HT1080 (cell line): Measurements from ENCODE around the gene WDR3. TPM values are rescaled to one million over a fixed set of nuclear protein-coding genes. Genes with fewer than 3 reads are reported as not detected.
"Not testable (repeated sequence)": the region's sequence is repeated elsewhere in the genome, so short reads cannot be mapped to it uniquely, and the experiment has no call there.

ENCODE experiments used
- DNase-seq: peaks from one replicate; pipeline ENCODE4 v3.0.0-alpha.2; 2015; ENCODE audit warnings: low read depth
- polyA plus RNA-seq, 2 experiments: library from polyadenylated mRNA; depleted of rRNA; stranded (reverse); fragments of >200 nt; gene quantifications; 2 replicates each; pipeline ENCODE4 v1.2.3, GENCODE V29; 2015
- total RNA-seq: library from RNA; depleted of rRNA; stranded (reverse); fragments of >200 nt; shearing (Covaris generic); gene quantifications from 2 replicates; pipeline ENCODE4 v1.2.3, GENCODE V29; 2014; rRNA removed

Gene WDR3
- 67.0 and 90.8 TPM in 2 replicates for total RNA-seq
- 37.0 and 59.3 TPM in 2 replicates for polyA plus RNA-seq (2015; cell fraction: cytosol; rRNA removed)
- 141 and 142 TPM in 2 replicates for polyA plus RNA-seq (2015; cell fraction: nucleus; rRNA removed)

GRCh38 chr1:117929343-117930172 lies at the start of gene WDR3, which contains the start of gene GDAP2:
Gene WDR3, plus strand, starts transcription at chr1:117929739. Its CDS starts 3,581 bp downstream, at chr1:117933320.
Gene GDAP2, minus strand, starts transcription at chr1:117929621. Its CDS starts 9,264 bp downstream, at chr1:117920357.
- DNase-seq: peak; percentile 96

DNA sequence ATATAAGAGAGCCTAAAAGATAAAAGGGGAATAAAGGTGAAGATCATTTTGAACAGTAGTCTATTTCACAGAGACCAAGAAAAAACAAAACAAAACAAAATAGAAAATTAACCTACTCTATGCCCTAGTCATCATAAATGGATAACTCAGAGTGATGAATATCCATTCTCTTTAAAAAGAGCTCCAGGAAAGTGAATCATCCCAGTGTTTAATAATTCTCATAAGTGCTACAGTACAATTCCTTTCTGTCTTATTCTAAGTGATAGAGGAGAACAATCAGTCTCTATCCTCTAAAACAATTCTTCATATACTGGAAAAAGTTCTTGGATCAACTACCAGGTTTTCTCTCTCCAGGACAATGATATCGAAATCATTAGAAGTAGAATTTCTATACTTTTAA lies 45.9 kb upstream of the WDR3 start:
- no peak for DNase-seq

DNA sequence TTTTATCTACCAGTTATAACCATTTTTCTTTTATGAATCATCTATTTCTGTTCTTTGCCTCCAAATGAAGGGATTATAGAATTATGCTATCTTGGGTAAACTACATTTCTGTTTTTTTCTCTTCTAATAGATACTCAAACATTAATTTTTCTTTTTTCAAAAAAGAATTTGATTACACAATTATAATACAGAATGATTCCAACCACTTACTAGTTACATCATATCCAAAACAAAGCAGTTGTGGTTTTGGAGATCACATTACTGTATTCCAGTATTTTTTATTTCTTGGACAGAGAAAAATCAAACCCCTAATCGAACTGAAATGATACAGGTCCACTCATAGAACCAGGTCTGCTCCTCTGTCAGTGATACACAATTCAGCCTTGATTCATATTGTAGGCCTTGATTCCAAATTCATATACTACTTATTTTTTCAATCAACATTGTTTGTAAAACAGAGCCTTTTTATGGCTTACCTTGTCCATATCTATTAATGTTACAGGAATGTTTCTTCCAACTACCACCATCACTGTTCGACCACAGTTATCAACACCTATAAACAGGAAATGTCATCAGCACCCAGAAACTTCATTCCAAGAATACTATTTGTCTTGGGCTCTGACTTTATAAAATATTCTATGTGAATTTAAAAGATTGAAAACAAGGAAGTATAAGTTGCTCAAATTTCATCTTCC lies 43.3 kb upstream of the WDR3 start:
- peak; percentile 3 for DNase-seq

- no peak for DNase-seq
Measured at GRCh38 chr1:117890452-117890851, 39.1 kb upstream of the WDR3 start.

DNA sequence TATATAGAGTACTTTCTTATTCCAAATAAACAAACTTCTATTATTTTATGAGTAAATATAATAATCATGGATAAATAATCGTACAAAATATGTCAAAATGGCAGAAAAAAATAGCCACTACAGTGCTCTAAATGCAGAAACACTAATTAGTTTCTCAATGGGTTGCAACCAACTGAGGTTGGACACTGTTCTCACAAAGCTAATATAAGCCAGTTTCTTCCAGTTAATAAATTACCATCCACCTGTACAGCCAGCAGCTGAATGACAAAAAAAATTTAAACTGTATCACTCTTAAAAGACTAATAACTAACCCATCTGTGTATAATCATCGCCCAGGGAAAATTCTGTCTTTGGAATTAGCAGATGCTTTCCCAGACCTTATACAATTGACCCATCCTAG lies 37.0 kb upstream of the WDR3 start:
- DNase-seq: no peak

- no peak for DNase-seq
Measured at GRCh38 chr1:117894078-117894477, 35.5 kb upstream of the WDR3 start.

DNA sequence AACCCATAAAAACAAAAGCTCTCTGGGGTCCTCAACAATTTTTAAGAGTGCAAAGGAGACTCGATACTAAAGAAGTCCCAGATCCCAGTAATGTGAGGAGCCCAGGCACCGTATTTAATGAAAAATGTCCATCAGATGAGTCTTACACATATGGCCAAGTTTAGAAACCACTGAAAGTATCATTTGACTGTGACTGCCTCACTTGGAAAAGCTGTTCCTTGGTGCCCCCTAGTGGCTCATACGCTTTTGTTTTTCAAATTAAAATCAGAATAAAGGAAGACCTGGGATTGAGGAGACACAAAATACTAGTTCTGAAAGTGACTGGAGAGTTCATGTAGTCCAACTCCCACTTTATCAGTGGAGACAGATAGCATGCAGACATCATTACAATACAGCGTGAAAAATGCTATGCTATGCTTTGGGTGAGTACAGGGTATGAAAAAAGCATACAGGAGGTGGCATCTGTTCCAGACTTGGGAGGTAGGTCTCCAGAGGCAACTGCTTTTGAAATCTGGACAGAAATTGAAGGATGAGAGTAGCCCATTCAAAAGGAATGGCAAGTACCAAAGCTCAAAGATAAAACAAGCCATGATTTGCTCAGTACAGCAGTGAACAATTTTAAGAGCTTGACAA lies 33.9 kb upstream of the WDR3 start:
- DNase-seq: peak; percentile 76

DNA sequence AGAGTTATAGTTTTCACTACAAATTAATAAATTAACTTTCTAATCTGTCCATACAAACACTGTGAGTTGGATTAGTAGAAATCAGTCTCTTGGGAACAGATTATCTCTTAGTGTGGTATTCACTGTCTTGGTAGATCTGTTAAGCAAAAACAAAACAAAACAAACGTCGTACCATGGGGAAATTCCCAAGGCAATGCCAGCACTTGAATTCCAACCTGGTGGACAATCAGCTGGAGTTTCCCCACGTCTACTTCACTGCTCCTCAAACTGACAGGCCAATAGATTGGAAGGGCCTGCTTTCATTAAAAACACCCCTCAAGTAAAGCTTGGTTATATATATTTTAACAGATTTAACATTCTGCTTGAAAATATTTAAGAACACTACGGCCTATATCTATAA lies 32.0 kb upstream of the WDR3 start:
- no peak for DNase-seq

DNA sequence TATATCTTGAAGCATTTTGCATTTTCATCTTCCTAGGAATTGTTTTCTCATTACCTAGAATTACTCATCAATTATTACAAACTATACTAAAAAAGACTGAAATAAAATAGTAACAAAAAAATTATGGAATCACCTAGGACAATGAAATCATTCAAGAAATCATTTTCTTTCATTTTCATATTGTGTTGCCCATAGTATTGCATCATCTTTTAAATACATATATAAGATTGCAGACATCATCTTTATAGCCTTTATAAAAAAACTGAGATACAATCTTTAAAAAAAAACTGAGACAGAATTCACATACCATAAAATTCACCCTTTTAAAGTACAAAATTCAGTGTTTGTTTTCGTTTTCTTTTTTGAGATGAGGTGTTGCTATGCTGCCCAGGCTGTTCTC lies 29.7 kb upstream of the WDR3 start:
- DNase-seq: no peak

- DNase-seq: no peak
Measured at GRCh38 chr1:117902944-117903343, 26.6 kb upstream of the WDR3 start.

DNA sequence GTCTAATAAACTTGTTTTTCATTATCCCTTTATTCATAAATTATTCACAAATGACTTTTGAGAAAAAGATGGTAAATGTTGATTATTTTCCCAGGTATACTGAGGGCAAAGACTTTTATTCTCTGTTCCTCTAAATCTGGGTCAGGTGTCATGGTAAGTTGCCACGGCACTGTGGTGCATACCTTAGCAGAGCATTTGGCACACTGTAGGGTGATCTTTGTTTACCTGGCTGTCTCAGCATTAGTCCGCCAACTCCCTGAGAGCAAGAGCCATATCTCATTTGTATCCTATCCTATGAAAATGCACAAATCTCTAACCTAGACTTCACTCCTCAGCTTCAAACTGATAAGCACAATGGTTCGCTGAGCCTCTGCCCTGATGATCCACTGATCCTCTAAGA lies 25.1 kb upstream of the WDR3 start:
- DNase-seq: no peak

- DNase-seq: no peak
Measured at GRCh38 chr1:117905019-117905418, 24.5 kb upstream of the WDR3 start.

- no peak for DNase-seq
Measured at GRCh38 chr1:117911051-117911450, 18.5 kb upstream of the WDR3 start.

DNA sequence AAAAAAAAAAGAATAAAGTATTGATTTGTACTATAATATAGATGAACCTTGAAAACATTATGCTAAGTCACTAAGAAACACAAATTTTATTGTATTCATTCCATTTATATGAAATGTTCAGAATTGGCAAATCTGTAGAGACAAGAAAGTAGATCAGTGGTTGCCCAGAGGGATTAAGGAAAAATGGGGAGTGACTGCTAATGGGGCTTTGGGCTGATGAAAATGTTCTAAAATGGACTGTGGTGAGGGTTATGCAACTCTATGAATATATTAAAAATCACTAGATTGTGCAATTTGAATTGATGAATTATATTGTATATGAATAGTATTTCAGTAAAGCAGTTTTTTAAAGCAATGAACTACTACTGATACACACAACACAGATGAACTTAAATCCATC lies 10.2 kb upstream of the WDR3 start:
- DNase-seq: no peak

DNA sequence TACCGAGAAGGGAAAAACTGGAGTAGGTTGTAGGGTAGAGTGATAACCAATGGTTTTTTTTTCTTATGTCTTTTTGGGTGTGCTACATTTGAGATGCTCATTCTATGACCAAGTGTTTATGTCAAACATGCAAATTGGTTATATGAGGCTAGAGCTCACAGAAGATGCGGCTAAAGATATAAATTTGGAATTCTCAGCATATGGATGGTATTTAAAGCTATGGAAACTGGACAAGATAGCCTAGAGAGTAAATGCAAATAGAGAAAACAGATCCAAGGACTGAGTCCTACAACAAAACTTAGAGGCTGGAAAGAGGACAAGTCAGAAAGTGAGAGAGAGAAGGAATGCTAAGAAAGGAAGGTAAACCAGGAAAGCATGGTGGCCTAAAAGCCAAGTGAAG lies 7.5 kb upstream of the WDR3 start:
- no peak for DNase-seq

DNA sequence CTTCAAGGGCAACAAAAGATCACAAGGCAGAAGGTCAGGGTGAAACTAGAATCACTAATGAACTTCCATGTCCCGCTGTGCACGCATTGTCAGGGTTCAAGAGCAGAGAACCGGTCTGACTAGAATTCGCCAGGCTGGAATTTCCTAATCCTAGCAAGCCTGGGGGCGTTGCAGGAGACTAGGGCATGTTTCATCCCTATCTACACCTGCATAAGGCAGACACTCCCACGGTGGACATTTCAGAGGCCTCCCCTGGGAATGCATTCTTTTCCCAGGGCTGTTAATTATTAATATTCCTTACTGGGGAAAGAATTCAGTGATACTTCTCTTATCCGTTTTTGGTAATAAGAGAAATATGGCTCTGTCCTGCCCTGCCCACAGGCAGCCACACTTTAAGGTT lies 6.8 kb upstream of the WDR3 start:
- DNase-seq: not testable (repeated sequence)

DNA sequence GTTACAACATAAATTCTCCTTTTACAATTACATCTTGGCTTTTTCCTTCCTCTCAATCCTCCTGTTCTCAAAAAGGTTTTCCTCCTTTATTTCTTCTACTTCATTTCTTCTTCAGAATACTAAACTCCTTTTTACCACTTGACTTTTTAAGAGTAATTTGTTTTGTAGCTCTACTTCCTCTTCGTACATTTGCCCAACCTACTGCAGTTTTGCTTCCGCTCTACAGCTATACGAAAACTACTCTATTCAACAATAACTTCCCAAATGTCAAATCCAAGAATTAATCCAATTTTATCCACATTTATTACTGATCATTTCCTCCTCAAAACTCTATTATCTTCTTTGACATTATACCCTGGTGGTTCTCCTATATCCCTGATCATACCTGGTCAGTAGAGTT lies 3.6 kb upstream of the WDR3 start:
- DNase-seq: no peak

GRCh38 chr1:117928881-117929342 lies 627 bp upstream of the WDR3 start:
- peak; percentile 66 for DNase-seq

GRCh38 chr1:117930173-117930447 lies 571 bp downstream of the WDR3 start:
- DNase-seq: no peak

DNA sequence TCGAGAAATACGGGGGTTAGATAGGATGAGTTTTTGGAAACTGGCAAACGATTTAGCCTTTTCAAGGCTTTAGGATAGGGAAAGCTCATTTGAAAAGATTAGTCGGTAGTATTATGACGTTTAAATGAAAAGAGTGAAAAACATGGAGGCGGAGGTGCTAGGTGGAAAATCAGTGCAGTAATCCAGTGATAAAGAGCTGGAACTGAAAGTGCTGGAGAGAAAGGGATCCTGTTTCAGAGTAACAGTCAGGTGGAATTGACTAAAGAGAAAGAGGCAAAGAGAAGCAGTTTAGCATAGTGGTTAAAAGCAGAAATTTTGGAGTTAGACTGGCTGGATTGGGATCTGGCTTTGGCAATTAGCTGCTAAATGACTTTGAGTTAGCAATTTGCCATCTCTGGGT lies 945 bp downstream of the WDR3 start:
- DNase-seq: no peak

DNA sequence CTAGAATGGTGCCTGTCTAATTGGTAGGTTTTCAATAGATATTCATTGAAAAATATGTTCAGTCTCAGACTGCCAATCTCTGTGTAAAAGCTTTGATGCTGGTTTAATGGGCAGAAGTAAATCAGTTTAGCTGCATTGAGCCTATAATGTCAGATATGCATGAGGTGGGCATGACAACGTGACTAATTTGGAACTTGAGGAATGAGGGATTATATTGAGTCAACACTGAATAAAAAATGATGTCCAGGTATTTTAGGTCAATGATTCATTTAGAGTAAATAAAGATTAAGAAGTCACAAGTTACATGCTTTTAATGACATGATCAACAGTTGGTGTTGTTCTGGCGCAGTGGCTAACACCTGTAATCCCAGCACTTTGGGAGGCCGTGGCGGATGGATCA lies 3.0 kb downstream of the WDR3 start:
- no peak for DNase-seq

DNA sequence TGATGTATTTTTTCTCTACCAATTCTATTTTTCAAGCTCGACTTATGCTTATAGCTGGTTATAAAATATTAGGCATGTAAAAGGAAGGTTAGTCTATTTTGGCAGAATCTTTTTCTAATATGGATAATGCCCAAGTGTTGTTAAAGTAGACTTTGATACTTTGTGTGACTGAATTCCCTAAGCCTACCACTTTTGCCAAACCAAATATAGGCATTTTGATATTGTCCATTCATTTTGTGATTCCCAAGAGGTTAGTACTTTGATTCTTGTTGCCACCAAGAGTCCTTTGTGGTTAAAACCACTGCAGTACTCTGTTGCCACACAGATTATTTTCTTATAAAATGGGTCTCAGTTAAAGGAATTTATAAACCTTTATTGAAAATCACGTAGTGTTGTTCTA lies 4.2 kb downstream of the WDR3 start:
- no peak for DNase-seq
